Adrenal gland (tissue), 5 donors: ENCODE results near the gene MYL9.

ENCODE experiments used
- CTCF ChIP-seq, 6 experiments: fragments of 450-650 bp in 4 of 6; fragments of 200-600 bp in 2 of 6; sonication (generic) in 1 of 6; IDR thresholded peaks; 1 replicate in 5 of 6; 2 replicates in 1 of 6; pipeline versions ENCODE4 v1.5.1 to v1.8.0; 2016 to 2021; ENCODE audit warnings: antibody characterized with exemption in 6 of 6, mild to moderate bottlenecking in 2 of 6, moderate library complexity in 1 of 6
- POLR2A ChIP-seq, 2 donors: fragments of 450-650 bp; IDR thresholded peaks; one replicate each; pipeline ENCODE4 v1.6.1; 2017; ENCODE audit warnings: antibody characterized with exemption in 2 of 2, mild to moderate bottlenecking in 2 of 2, moderate library complexity in 1 of 2
- donor health status: DM: no; HTN: no; CAD: no.

- TF ChIP-seq CTCF (IDR thresholded peaks at IDR 0.05) (no peak), POLR2A (IDR thresholded peaks at IDR 0.05) (no peak)
Observed at GRCh38 chr20:36525620-36526365, 15.5 kb upstream of the MYL9 start.
